ENCODE measurements around the gene ABTB2. TPM values are rescaled to one million over a fixed set of nuclear protein-coding genes. Genes with fewer than 3 reads are reported as not detected.

Gene ABTB2
- total RNA-seq, 2 experiments from 2014 or later, result 0.06 to 0.09 TPM

GRCh38 chr11:34111722-34112270 lies 246.0 kb downstream of the ABTB2 start:
- Histone ChIP-seq H3K9me3 (ENCODE audit: low read length) (no peaks in the 10 kb centered on the region), H3K4me1 (ENCODE audit: insufficient read depth, low read length, poor library complexity, severe bottlenecking) (peaks cover 7% of the 10 kb centered on the region), H3K36me3 (ENCODE audit: insufficient read depth, low read length) (peaks cover 95% of the 10 kb centered on the region), H3K9me2 (ENCODE audit: insufficient read depth, low read length) (no peaks in the 10 kb centered on the region), H2AFZ (ENCODE audit: low read length) (no peak overlapping the region), H3K4me3 (ENCODE audit: low read depth, low read length, poor library complexity, severe bottlenecking) (no peak overlapping the region), H3K27ac (ENCODE audit: low read depth, low read length, poor library complexity, severe bottlenecking) (no peak overlapping the region), H3K79me2 (ENCODE audit: insufficient read depth, low read depth, low read length) (peaks cover 34% of the 10 kb centered on the region), H4K20me1 (ENCODE audit: insufficient read depth, low read length) (no peaks in the 10 kb centered on the region), H3K4me2 (ENCODE audit: low read length) (no peak overlapping the region)
- intact Hi-C loops (cut with micrococcal nuclease; ENCODE audit: unreplicated experiment), result no loop called here
- ChIA-PET POLR2A (no interaction called here), CTCF (ENCODE audit: unreplicated experiment) (no interaction called here)
- TF ChIP-seq EZH2phosphoT487 (IDR thresholded peaks at IDR 0.05; ENCODE audit: borderline replicate concordance, low read depth, low read length) (no peak), CTCF (conservative IDR thresholded peaks at IDR 0.05; ENCODE audit: low read length) (no peak)
- BruUV-seq (replicated peaks), result no TSS peak
- DNase-seq (ENCODE audit: low spot score), result no peak

GRCh38 chr11:34105957-34106504 lies 251.8 kb downstream of the ABTB2 start:
- Histone ChIP-seq H3K9me2 (ENCODE audit: insufficient read depth, low read length) (no peaks in the 10 kb centered on the region), H2AFZ (ENCODE audit: low read length) (peak overlapping the region; percentile 65; the same call in 1 of the 2 replicates), H3K4me3 (ENCODE audit: low read depth, low read length, poor library complexity, severe bottlenecking) (peak overlapping the region; percentile 88), H3K9me3 (ENCODE audit: low read length) (no peaks in the 10 kb centered on the region), H3K4me2 (ENCODE audit: low read length) (peak overlapping the region; percentile 90), H3K79me2 (ENCODE audit: insufficient read depth, low read depth, low read length) (peaks cover 47% of the 10 kb centered on the region), H3K27ac (ENCODE audit: low read depth, low read length, poor library complexity, severe bottlenecking) (peak overlapping the region; percentile 86), H3K4me1 (ENCODE audit: insufficient read depth, low read length, poor library complexity, severe bottlenecking) (peaks cover 47% of the 10 kb centered on the region), H4K20me1 (ENCODE audit: insufficient read depth, low read length) (no peaks in the 10 kb centered on the region), H3K36me3 (ENCODE audit: insufficient read depth, low read length) (peaks cover 62% of the 10 kb centered on the region)
- intact Hi-C loops (cut with micrococcal nuclease; ENCODE audit: unreplicated experiment), result loop anchor here (1.0 to 5.0 kb wide), 4 partner anchors 39 to 253 kb away; partner anchors contain the start of gene CAPRIN1
- peak; percentile 23 for DNase-seq (ENCODE audit: low spot score)
- ChIA-PET POLR2A (interaction anchor here (0.6 to 3.5 kb wide), 21 partner anchors 10 to 1621 kb away, joined by 3 to 17 read pairs (median 4); partner anchors contain the start of genes CAPRIN1 and CAT), CTCF (ENCODE audit: unreplicated experiment) (interaction anchor here (1.0 kb wide), 1 partner anchor 53 kb away, joined by 3 read pairs; no protein-coding TSS in a partner anchor)
- TSS peak; percentile 56 for BruUV-seq (replicated peaks)
- TF ChIP-seq EZH2phosphoT487 (IDR thresholded peaks at IDR 0.05; ENCODE audit: borderline replicate concordance, low read depth, low read length) (no peak), CTCF (conservative IDR thresholded peaks at IDR 0.05; ENCODE audit: low read length) (no peak)
